WTC11 (cell line): Measurements from ENCODE around the gene IDUA. TPM values are rescaled to one million over a fixed set of nuclear protein-coding genes. Genes with fewer than 3 reads are reported as not detected.

Source experiments
- ATAC-seq: fragments of 200-7000 bp; cut with Tn5 transposase; 2 replicates; pipeline ENCODE4 v1.10.0; 2021; ENCODE audit warnings: mild to moderate bottlenecking, moderate library complexity
- CTCF ChIA-PET: fragments of 300-600 bp; sonication (Branson Sonifier 250); formaldehyde crosslinking; loops from one replicate; lab custom pipeline; 2021; ENCODE audit warnings: antibody characterized with exemption; lab: Charles Lee
- POLR2A ChIA-PET: fragments of 350-600 bp; sonication (Branson Sonifier 250); formaldehyde crosslinking; loops from one replicate; lab custom pipeline; 2021; ENCODE audit warnings: antibody characterized with exemption; lab: Charles Lee
- DNase-seq: peaks from one replicate; pipeline ENCODE4 v3.0.0; 2021; ENCODE audit warnings: low spot score
- H3K27ac Mint-ChIP-seq: 2 replicates; pipeline ENCODE4 v1.8.0; 2021; ENCODE audit warnings: mixed read lengths
- H3K27me3 Mint-ChIP-seq: 2 replicates; pipeline ENCODE4 v1.8.0; 2021; ENCODE audit warnings: low read depth, mild to moderate bottlenecking, moderate library complexity, mixed read lengths
- H3K36me3 Mint-ChIP-seq: 2 replicates; pipeline ENCODE4 v1.8.0; 2021; ENCODE audit warnings: mixed read lengths
- H3K4me1 Mint-ChIP-seq: 2 replicates; pipeline ENCODE4 v1.8.0; 2022; ENCODE audit warnings: mixed read lengths
- H3K4me3 Mint-ChIP-seq: 2 replicates; pipeline ENCODE4 v1.8.0; 2021; ENCODE audit warnings: mild to moderate bottlenecking, moderate library complexity, mixed read lengths
- H3K9me3 Mint-ChIP-seq: 2 replicates; pipeline ENCODE4 v1.8.0; 2021; ENCODE audit warnings: mixed read lengths
- ARID4B ChIP-seq: sonication (generic); formaldehyde crosslinking; IDR thresholded peaks from 2 replicates; pipeline ENCODE4 v1.8.0; 2023; ENCODE audit warnings: missing genetic modification reagents, mild to moderate bottlenecking, borderline replicate concordance
- ATF3 ChIP-seq: sonication (generic); formaldehyde crosslinking; conservative IDR thresholded peaks from 2 replicates; pipeline ENCODE4 v1.8.1; 2022; ENCODE audit warnings: mild to moderate bottlenecking, missing genetic modification reagents
- CREM ChIP-seq: sonication (generic); formaldehyde crosslinking; IDR thresholded peaks from 2 replicates; pipeline ENCODE4 v1.8.1; 2022; ENCODE audit warnings: mild to moderate bottlenecking, missing genetic modification reagents, moderate library complexity
- CTCF ChIP-seq: fragments of 200-600 bp; IDR thresholded peaks from 2 replicates; pipeline ENCODE4 v1.8.0; 2022; ENCODE audit warnings: antibody characterized with exemption
- E2F5 ChIP-seq: sonication (generic); formaldehyde crosslinking; IDR thresholded peaks from 2 replicates; pipeline ENCODE4 v1.8.1; 2022; ENCODE audit warnings: mild to moderate bottlenecking, moderate library complexity, missing genetic modification reagents
- EMX1 ChIP-seq: fragments of 250-450 bp; sonication (Bioruptor Pico); IDR thresholded peaks from 2 replicates; pipeline ENCODE4 v1.8.0; 2021; ENCODE audit warnings: mild to moderate bottlenecking
- ETV6 ChIP-seq: sonication (generic); formaldehyde crosslinking; IDR thresholded peaks from 2 replicates; pipeline ENCODE4 v1.8.1; 2022; ENCODE audit warnings: mild to moderate bottlenecking, missing genetic modification reagents
- FOXK1 ChIP-seq: sonication (generic); formaldehyde crosslinking; IDR thresholded peaks from 2 replicates; pipeline ENCODE4 v1.8.0; 2022; ENCODE audit warnings: mild to moderate bottlenecking, moderate library complexity, missing genetic modification reagents
- GTF2I ChIP-seq: fragments of 250-450 bp; sonication (Bioruptor Pico); conservative IDR thresholded peaks from 2 replicates; pipeline ENCODE4 v1.4.0; 2021; ENCODE audit warnings: mild to moderate bottlenecking
- JUN ChIP-seq: sonication (generic); formaldehyde crosslinking; IDR thresholded peaks from 2 replicates; pipeline ENCODE4 v1.8.0; 2023; ENCODE audit warnings: mild to moderate bottlenecking, missing genetic modification reagents
- MAX ChIP-seq: sonication (generic); formaldehyde crosslinking; IDR thresholded peaks from 2 replicates; pipeline ENCODE4 v1.8.0; 2022; ENCODE audit warnings: mild to moderate bottlenecking, missing genetic modification reagents
- MXD4 ChIP-seq: fragments of 250-450 bp; sonication (Bioruptor Pico); IDR thresholded peaks from 2 replicates; pipeline ENCODE4 v1.8.0; 2021; ENCODE audit warnings: mild to moderate bottlenecking, moderate library complexity, borderline replicate concordance
- NR1H2 ChIP-seq: sonication (generic); formaldehyde crosslinking; IDR thresholded peaks from 2 replicates; pipeline ENCODE4 v1.9.0; 2021; ENCODE audit warnings: mild to moderate bottlenecking, moderate library complexity, missing genetic modification reagents
- PRRX2 ChIP-seq: fragments of 250-450 bp; sonication (Bioruptor Pico); IDR thresholded peaks from 2 replicates; pipeline ENCODE4 v1.8.0; 2021; ENCODE audit warnings: mild to moderate bottlenecking
- SOX15 ChIP-seq: fragments of 250-450 bp; sonication (Bioruptor Pico); IDR thresholded peaks from 2 replicates; pipeline ENCODE4 v1.9.0; 2021; ENCODE audit warnings: mild to moderate bottlenecking
- STAT6 ChIP-seq: sonication (generic); formaldehyde crosslinking; conservative IDR thresholded peaks from 2 replicates; pipeline ENCODE4 v1.8.1; 2023; ENCODE audit warnings: mild to moderate bottlenecking, low read depth, missing genetic modification reagents, moderate library complexity
- TCF7 ChIP-seq: sonication (generic); formaldehyde crosslinking; IDR thresholded peaks from 2 replicates; pipeline ENCODE4 v1.8.0; 2022; ENCODE audit warnings: mild to moderate bottlenecking, low read depth, missing genetic modification reagents, moderate library complexity
- USF1 ChIP-seq: sonication (generic); formaldehyde crosslinking; IDR thresholded peaks from 2 replicates; pipeline ENCODE4 v1.8.0; 2022; ENCODE audit warnings: mild to moderate bottlenecking, missing genetic modification reagents
- ZNF138 ChIP-seq: sonication (generic); formaldehyde crosslinking; conservative IDR thresholded peaks from 2 replicates; pipeline ENCODE4 v1.8.1; 2022; ENCODE audit warnings: mild to moderate bottlenecking, moderate library complexity, missing genetic modification reagents
- ZNF416 ChIP-seq: fragments of 250-450 bp; sonication (Bioruptor Pico); IDR thresholded peaks from 2 replicates; pipeline ENCODE4 v1.9.0; 2021; ENCODE audit warnings: mild to moderate bottlenecking, inconsistent platforms
- ZSCAN18 ChIP-seq: fragments of 250-450 bp; sonication (Bioruptor Pico); IDR thresholded peaks from 2 replicates; pipeline ENCODE4 v2.1.2; 2022; ENCODE audit warnings: mild to moderate bottlenecking, moderate library complexity
- total RNA-seq: library from RNA; stranded (reverse); gene quantifications from 3 replicates; pipeline ENCODE4 v1.2.3, GENCODE V29; 2021

The IDUA gene
- total RNA-seq, 1 experiment from 2014 or later: 8.7 TPM

GRCh38 chr4:1002131-1002630 is 15.3 kb downstream of the IDUA start (continued):
- TF ChIP-seq ARID4B (CRISPR knock-in tag): peak; percentile 88
- TF ChIP-seq E2F5 (CRISPR knock-in tag): 0 out of 2 replicates have a peak, but pooled peaks have one; percentile 29
- no peak for TF ChIP-seq NR1H2 (CRISPR knock-in tag)
- no peak for TF ChIP-seq CTCF
- peak; percentile 95 for TF ChIP-seq FOXK1 (CRISPR knock-in tag)
- no peak for TF ChIP-seq JUN
- TF ChIP-seq SOX15 (CRISPR knock-in tag): no peak
- peak; percentile 96 for TF ChIP-seq MAX (CRISPR knock-in tag)
- no peak for TF ChIP-seq TCF7 (CRISPR knock-in tag)
- TF ChIP-seq MXD4 (CRISPR knock-in tag): no peak
- no peak for TF ChIP-seq CREM (CRISPR knock-in tag)
- no peak for TF ChIP-seq STAT6 (CRISPR knock-in tag)

GRCh38 chr4:1002631-1003251 is 15.9 kb downstream of the IDUA start:
- Mint-ChIP-seq H3K9me3 (peaks cover 7% of the 10 kb centered on the region; the same call in 1 of the 2 replicates), H3K27me3 (peaks cover 85% of the 10 kb centered on the region), H3K36me3 (no peaks in the 10 kb centered on the region), H3K27ac (no peak overlapping the region), H3K4me1 (no peaks in the 10 kb centered on the region), H3K4me3 (no peak overlapping the region)
- ChIA-PET CTCF (interaction anchor here (0.9 to 1.4 kb wide), 3 partner anchors 16 to 319 kb away, joined by 3 to 5 read pairs (median 3); partner anchors contain the start of gene IDUA), POLR2A (interaction anchor here (1.2 kb wide), 1 partner anchor 15 kb away, joined by 4 read pairs; no protein-coding TSS in a partner anchor)
- peak; percentile 41 for DNase-seq
- ATAC-seq: peak; percentile 36
- no peak for TF ChIP-seq USF1 (CRISPR knock-in tag)
- no peak for TF ChIP-seq ETV6 (CRISPR knock-in tag)
- no peak for TF ChIP-seq EMX1
- TF ChIP-seq ATF3: no peak
- TF ChIP-seq ZSCAN18 (CRISPR knock-in tag): no peak
- no peak for TF ChIP-seq GTF2I
- no peak for TF ChIP-seq ZNF416
- TF ChIP-seq ZNF138: no peak
- no peak for TF ChIP-seq PRRX2
- TF ChIP-seq JUN: no peak
